T-helper 2 cell treated with Interferon-gamma antibody and Interleukin-4, amounts not matched to agents 5 μg/mL and 100 μg/mL, for 36 hours (primary cell): ENCODE data around the gene CBY3.
"Not testable (repeated sequence)": the region's sequence is repeated elsewhere in the genome, so short reads cannot be mapped to it uniquely, and the experiment has no call there.

Experiments
- DNase-seq: peaks from one replicate; pipeline ENCODE4 v3.0.0; 2021; ENCODE audit warnings: low spot score
- H3K27ac Mint-ChIP-seq: one replicate; pipeline ENCODE4 v1.8.0; 2021; ENCODE audit warnings: mild to moderate bottlenecking, mixed read lengths
- H3K27me3 Mint-ChIP-seq: one replicate; pipeline ENCODE4 v1.8.0; 2021; ENCODE audit warnings: low read depth, mixed read lengths
- H3K36me3 Mint-ChIP-seq: one replicate; pipeline ENCODE4 v1.8.0; 2021; ENCODE audit warnings: low read depth, mixed read lengths
- H3K4me1 Mint-ChIP-seq: one replicate; pipeline ENCODE4 v1.8.0; 2021; ENCODE audit warnings: low read depth, mixed read lengths
- H3K4me3 Mint-ChIP-seq: one replicate; pipeline ENCODE4 v1.8.0; 2022; ENCODE audit warnings: mild to moderate bottlenecking, moderate library complexity, mixed read lengths
- H3K9me3 Mint-ChIP-seq: one replicate; pipeline ENCODE4 v1.8.0; 2021; ENCODE audit warnings: mixed read lengths

CBY3 gene

DNA sequence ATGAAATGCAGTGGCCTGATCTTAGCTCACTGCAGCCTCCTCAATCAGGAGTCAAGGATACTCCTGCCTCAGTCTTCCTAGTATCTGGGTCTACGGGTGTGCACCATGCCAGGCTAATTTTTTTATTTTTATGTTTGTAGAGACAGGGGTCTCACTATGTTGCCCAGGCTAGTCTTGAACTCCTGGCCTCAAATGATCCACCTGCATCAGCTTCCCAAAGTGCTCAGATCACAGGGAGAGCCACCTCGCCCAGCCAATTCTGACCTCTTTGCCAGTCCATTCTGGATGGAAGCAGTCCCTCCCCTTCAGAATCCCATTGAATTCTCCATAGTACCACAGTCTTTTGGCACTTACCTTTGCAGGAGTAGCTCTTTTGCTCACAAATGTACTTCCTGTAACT lies 16.3 kb upstream of the CBY3 start:
- Mint-ChIP-seq H3K36me3 (peaks cover 12% of the 10 kb centered on the region), H3K4me3 (peak overlapping the region; percentile 97), H3K4me1 (peaks cover 21% of the 10 kb centered on the region), H3K27ac (peak overlapping the region; percentile 99), H3K9me3 (no peaks in the 10 kb centered on the region), H3K27me3 (no peaks in the 10 kb centered on the region)
- no peak for DNase-seq

DNA sequence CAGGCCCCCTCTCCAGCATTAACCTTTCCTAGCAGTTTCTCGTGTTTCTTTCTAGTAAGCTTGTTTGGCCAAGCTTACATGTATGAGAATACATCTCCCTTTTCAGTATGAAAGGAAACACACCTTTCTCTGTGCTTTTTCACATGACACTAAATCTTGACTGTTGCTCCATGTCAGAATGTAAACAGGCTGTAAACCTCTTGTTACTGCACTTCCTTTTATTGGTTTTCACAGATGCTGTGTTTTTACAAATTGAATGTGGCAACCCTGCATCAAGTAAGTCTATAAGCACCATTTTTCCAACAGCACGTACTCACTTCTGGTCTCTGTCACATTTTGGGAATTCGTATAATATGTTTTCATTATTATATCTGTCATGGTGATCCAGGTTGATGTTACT lies 15.8 kb upstream of the CBY3 start:
- DNase-seq, result no peak
- Mint-ChIP-seq H3K4me1 (peaks cover 21% of the 10 kb centered on the region), H3K36me3 (peaks cover 10% of the 10 kb centered on the region), H3K27ac (peak overlapping the region; percentile 99), H3K27me3 (no peaks in the 10 kb centered on the region), H3K9me3 (no peaks in the 10 kb centered on the region), H3K4me3 (no peak overlapping the region)

GRCh38 chr5:179694561-179694960 lies 13.7 kb upstream of the CBY3 start:
- Mint-ChIP-seq H3K27me3 (no peaks in the 10 kb centered on the region), H3K4me3 (no peak overlapping the region), H3K4me1 (peaks cover 14% of the 10 kb centered on the region), H3K9me3 (no peaks in the 10 kb centered on the region), H3K27ac (no peak overlapping the region), H3K36me3 (no peaks in the 10 kb centered on the region)
- no peak for DNase-seq

DNA sequence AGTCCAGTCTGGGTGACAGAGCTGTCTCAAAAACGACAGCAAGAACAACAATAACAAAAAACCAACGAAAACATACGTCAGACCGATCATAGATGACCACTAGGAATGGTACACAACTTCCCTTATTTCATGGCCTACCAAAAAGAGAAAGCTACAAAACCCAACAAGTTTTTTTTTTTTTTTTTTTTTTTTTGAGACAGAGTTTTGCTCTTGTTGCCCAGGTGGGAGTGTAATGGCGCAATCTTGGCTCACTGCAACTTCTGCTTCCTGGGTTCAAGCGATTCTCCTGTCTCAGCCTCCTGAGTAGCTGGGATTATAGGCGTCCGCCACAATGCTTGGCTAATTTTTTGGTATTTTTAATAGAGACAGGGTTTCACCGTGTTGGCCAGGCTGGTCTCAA lies 8.4 kb upstream of the CBY3 start:
- DNase-seq, H3K4me1 Mint-ChIP-seq, H3K27ac Mint-ChIP-seq, H3K27me3 Mint-ChIP-seq, H3K4me3 Mint-ChIP-seq, H3K36me3 Mint-ChIP-seq, H3K9me3 Mint-ChIP-seq: not testable (repeated sequence)

GRCh38 chr5:179680014-179680779 lies 637 bp downstream of the CBY3 start:
- Mint-ChIP-seq H3K36me3 (peaks cover 32% of the 10 kb centered on the region), H3K9me3 (no peaks in the 10 kb centered on the region), H3K27me3 (peaks cover 5% of the 10 kb centered on the region), H3K27ac (peak overlapping the region; percentile 78), H3K4me3 (peak overlapping the region; percentile 60), H3K4me1 (peaks cover 23% of the 10 kb centered on the region)
- DNase-seq, result no peak

DNA sequence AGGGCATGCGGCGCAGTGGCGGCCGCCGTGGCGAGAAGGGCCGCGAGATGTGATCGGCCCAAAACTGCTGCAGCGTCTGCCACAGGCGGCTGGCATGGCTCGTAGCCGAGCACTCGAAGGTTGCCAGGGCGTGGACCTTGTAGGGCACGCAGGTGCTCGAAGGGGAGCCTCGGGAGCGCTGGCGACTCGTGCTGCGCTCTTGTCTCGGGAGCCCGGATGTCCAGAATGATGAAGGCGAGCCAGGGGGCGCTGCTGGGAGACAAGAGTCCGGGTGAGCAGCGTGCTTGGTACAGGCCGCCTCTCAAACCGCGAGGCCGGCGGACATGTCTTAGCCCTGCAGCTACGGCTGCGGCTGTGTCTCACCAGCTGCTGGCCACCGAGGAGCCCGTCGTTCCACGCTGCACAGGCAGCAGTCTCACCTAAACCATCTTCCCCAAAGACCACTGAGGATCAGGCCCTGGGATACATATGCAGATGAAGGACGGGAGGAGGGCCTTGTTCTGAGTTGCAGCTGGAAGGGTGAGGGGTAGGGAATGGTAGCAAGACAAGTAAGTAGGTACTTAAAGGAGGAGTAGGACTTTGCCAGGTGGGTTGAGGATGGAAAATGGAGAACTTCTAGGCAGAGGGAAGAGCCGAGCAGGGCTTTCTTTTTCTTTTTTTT lies 1.7 kb downstream of the CBY3 start:
- Mint-ChIP-seq H3K36me3 (peaks cover 37% of the 10 kb centered on the region), H3K27ac (peak overlapping the region; percentile 98), H3K4me3 (peak overlapping the region; percentile 98), H3K4me1 (peaks cover 23% of the 10 kb centered on the region), H3K27me3 (peaks cover 5% of the 10 kb centered on the region), H3K9me3 (no peaks in the 10 kb centered on the region)
- peak; percentile 76 for DNase-seq

DNA sequence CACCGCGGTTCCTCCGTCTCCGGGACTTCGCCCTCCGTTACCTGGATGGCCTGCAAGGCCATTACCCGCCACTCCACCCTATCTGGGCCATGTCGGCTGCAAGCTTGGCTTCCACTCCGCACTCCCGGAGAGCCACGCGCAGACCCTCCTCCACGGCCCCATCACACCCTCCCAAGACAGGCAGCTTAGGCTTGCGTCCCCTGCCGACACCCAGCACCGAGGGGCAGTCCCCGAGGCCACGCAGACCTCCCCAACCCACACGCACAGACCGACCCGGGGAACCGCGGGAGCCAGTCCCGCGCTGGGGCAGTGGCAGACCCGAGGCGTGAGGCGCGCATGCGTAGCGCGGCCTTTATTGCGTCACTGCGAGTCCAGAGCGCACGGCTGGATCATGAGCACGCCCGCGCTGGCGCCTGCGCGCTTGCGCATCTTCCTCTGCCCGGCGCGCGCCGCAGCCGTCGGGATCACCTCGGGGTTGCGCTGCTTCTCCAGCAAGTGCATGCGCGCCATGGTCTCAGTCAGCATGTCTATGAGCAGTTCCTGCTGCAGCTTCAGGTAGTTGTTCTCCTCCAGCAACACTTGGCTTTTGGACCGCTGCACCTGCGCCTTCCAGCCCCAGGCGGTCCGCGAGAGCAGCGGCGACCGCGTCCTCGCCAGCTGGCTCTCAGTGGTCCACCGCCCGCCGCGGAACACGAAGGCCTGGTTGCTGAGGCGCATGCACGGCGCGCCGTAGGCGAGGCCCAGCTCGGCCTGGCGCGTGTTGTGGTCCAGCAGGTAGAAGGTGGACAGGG lies 2.4 kb downstream of the CBY3 start:
- Mint-ChIP-seq H3K4me3 (peak overlapping the region; percentile 98), H3K4me1 (peaks cover 21% of the 10 kb centered on the region), H3K27ac (peak overlapping the region; percentile 98), H3K27me3 (peaks cover 5% of the 10 kb centered on the region), H3K36me3 (peaks cover 37% of the 10 kb centered on the region), H3K9me3 (no peaks in the 10 kb centered on the region)
- DNase-seq, result peak; percentile 97

DNA sequence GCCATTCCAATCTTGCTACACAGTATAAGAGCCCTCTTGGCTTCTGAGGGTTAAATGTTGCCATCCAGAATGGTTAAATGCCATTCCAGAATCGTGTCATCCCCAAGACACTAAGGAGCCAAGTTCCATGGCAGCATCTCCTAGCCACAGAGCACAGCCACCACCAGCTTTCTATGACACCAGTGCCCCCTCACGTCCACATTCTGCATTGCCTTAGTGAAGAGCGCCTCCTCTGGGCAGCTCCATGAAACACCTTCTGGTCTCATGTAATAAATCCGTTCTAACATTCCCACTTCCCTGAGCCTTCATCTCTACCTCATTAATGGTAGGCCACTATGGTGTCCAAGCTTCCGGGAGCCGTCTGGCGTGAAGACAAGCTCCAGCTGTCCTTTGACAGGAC lies 12.4 kb downstream of the CBY3 start:
- no peak overlapping the region for H3K27ac Mint-ChIP-seq
- no peak for DNase-seq

DNA sequence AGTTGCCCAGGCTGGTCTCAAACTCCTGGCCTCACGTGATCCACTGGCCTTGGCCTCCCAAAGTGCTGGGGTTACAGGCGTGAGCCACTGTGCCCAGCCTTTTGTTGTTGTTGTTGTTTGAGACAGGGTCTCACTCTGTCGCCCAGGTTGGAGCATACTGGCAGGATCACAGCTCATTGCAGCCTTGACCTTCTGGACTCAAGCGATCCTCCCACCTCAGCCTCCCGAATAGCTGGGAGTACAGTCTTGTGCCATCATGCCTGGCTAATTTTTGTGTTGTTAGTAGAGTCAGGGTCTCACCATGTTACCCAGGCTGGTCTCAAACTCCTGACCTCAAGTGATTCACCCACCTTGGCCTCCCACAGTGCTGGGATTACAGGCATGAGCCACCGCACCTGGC lies 19.2 kb downstream of the CBY3 start:
- not testable (repeated sequence) for H3K9me3 Mint-ChIP-seq, H3K4me3 Mint-ChIP-seq, H3K4me1 Mint-ChIP-seq, H3K27me3 Mint-ChIP-seq, H3K27ac Mint-ChIP-seq, DNase-seq, H3K36me3 Mint-ChIP-seq

More for the DNA sequence above, 12.4 kb downstream of the CBY3 start:
- no peaks in the 10 kb centered on the region for H3K36me3 Mint-ChIP-seq
- no peaks in the 10 kb centered on the region for H3K27me3 Mint-ChIP-seq
- no peaks in the 10 kb centered on the region for H3K9me3 Mint-ChIP-seq
- no peak overlapping the region for H3K4me3 Mint-ChIP-seq
- H3K4me1 Mint-ChIP-seq, result peaks cover 3% of the 10 kb centered on the region

GRCh38 chr5:179658179-179658856 lies 22.5 kb downstream of the CBY3 start:
- not testable (repeated sequence) for H3K27ac Mint-ChIP-seq, H3K36me3 Mint-ChIP-seq, H3K4me1 Mint-ChIP-seq, H3K27me3 Mint-ChIP-seq, H3K9me3 Mint-ChIP-seq, DNase-seq
- H3K4me3 Mint-ChIP-seq, result peak overlapping the region; percentile 84

DNA sequence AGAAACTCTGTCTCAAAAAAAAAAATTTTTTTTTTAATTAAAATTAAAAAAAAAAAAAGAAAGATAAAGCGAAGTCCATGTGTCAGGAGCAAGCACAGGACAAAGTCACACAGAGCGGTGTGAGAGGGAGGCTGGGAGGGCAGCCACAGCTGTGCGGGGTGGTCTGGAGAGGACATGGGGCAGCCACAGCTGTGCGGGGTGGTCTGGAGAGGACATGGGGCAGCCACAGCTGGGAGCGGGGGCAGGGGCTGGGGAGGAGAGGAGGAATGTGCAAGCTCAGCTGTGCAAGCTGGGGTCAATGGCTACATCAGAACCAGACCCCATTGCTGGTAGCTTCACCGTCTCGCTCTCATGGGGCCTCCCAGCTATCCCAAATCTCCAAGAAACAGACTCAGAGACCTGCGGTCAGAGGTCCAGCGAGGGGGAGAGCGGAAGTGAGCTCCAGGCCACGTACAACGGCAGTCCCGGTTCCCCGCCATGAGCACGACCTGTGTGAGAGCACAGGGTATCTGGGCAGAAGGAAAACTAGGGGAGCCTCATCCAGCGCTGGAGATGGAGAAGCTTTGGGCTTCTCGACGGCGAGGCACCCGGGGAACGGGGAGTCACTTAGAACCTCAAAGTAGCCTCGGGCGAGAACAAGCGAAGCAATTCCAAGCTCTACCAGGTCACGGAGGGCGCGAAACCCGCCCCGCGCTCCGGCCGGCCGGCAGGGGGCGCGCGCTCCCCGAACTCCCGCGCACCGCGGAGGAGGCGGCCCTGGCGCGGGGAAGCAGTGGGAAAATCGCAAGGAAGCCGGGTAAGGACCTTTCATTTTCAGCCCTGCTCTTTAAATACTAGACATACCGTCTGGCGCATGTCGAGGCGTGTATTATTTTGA lies 23.3 kb downstream of the CBY3 start:
- H3K27me3 Mint-ChIP-seq, H3K4me1 Mint-ChIP-seq, H3K27ac Mint-ChIP-seq, H3K36me3 Mint-ChIP-seq, DNase-seq, H3K9me3 Mint-ChIP-seq: not testable (repeated sequence)
- H3K4me3 Mint-ChIP-seq, result peak overlapping the region; percentile 84

DNA sequence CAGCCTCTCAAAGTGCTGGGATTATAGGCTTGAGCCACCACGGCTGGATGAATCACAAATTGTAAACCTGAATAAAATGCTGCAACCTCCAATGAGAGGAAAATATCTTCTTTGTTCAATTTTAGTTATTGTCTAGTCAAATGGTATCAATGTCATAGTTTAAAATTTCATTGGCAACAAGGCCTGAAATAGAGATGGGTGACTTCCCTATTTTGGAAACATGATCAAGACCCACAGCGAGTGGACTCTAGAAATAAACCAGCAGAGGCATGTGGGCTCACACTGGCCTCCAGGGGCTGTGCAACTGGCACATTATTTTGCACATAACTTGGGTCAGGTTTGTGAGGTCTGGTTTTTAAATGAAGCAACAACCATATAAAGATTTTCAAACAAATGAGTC lies 27.7 kb downstream of the CBY3 start:
- H3K36me3 Mint-ChIP-seq, H3K9me3 Mint-ChIP-seq, H3K4me1 Mint-ChIP-seq, DNase-seq, H3K4me3 Mint-ChIP-seq, H3K27me3 Mint-ChIP-seq, H3K27ac Mint-ChIP-seq: not testable (repeated sequence)

GRCh38 chr5:179650245-179650644 lies 30.6 kb downstream of the CBY3 start:
- not testable (repeated sequence) for H3K9me3 Mint-ChIP-seq, DNase-seq, H3K4me3 Mint-ChIP-seq, H3K27ac Mint-ChIP-seq, H3K36me3 Mint-ChIP-seq, H3K27me3 Mint-ChIP-seq, H3K4me1 Mint-ChIP-seq
